Trophoblast cell (in vitro differentiated cells and primary cell): ENCODE data around the gene MMP1.

Experiments used
- DNase-seq, 2 donors: peaks; one replicate each; pipeline ENCODE4 v3.0.0-alpha.2; 2016
- H2AFZ ChIP-seq: 2 replicates; pipeline ENCODE4 v1.6.1; 2013; ENCODE audit warnings: low read length, moderate library complexity, mild to moderate bottlenecking; ENCODE audit not compliant: insufficient read depth, poor library complexity
- H2AK5ac ChIP-seq: 2 replicates; pipeline ENCODE4 v1.6.1; 2013; ENCODE audit warnings: mild to moderate bottlenecking, low read length
- H2BK120ac ChIP-seq: 2 replicates; pipeline ENCODE4 v1.6.1; 2013; ENCODE audit warnings: low read length, mild to moderate bottlenecking, moderate library complexity; ENCODE audit not compliant: insufficient read depth, poor library complexity
- H2BK12ac ChIP-seq: 2 replicates; pipeline ENCODE4 v1.6.1; 2013; ENCODE audit warnings: mild to moderate bottlenecking, low read length, moderate library complexity
- H2BK5ac ChIP-seq: 2 replicates; pipeline ENCODE4 v1.6.1; 2013; ENCODE audit warnings: low read length, low read depth, moderate library complexity, mild to moderate bottlenecking; ENCODE audit not compliant: poor library complexity
- H3K14ac ChIP-seq: 2 replicates; pipeline ENCODE4 v1.6.1; 2013; ENCODE audit warnings: mild to moderate bottlenecking, low read length
- H3K18ac ChIP-seq: 2 replicates; pipeline ENCODE4 v1.6.1; 2013; ENCODE audit warnings: mild to moderate bottlenecking, low read length
- H3K23ac ChIP-seq: 2 replicates; pipeline ENCODE4 v1.6.1; 2013; ENCODE audit warnings: low read length
- H3K27ac ChIP-seq: 2 replicates; pipeline ENCODE4 v1.5.1; 2013; ENCODE audit warnings: low read depth, mild to moderate bottlenecking, inconsistent platforms, low read length, moderate library complexity
- H3K27me3 ChIP-seq: 2 replicates; pipeline ENCODE4 v1.6.1; 2013; ENCODE audit warnings: inconsistent platforms, mild to moderate bottlenecking, low read length, moderate library complexity; ENCODE audit not compliant: insufficient read depth
- H3K36me3 ChIP-seq, 2 experiments: 1 replicate in 1 of 2; 2 replicates in 1 of 2; pipeline ENCODE4 v1.6.1; 2013; ENCODE audit warnings: low read length in 2 of 2, mild to moderate bottlenecking in 2 of 2, moderate library complexity in 1 of 2; ENCODE audit not compliant: insufficient read depth in 2 of 2, control insufficient read depth in 1 of 2
- H3K4ac ChIP-seq: 2 replicates; pipeline ENCODE4 v1.6.1; 2013; ENCODE audit warnings: low read depth, mild to moderate bottlenecking, low read length, moderate library complexity
- H3K4me1 ChIP-seq, 2 experiments: 1 replicate in 1 of 2; 2 replicates in 1 of 2; pipeline ENCODE4 v1.6.1; 2013; ENCODE audit warnings: low read length in 2 of 2, mild to moderate bottlenecking in 2 of 2, moderate library complexity in 1 of 2; ENCODE audit not compliant: insufficient read depth in 2 of 2, control insufficient read depth in 1 of 2
- H3K4me2 ChIP-seq: 2 replicates; pipeline ENCODE4 v1.6.1; 2013; ENCODE audit warnings: inconsistent platforms, mild to moderate bottlenecking, low read length, moderate library complexity
- H3K4me3 ChIP-seq: 2 replicates; pipeline ENCODE4 v1.5.1; 2013; ENCODE audit warnings: mild to moderate bottlenecking, low read depth, low read length, inconsistent platforms
- H3K79me1 ChIP-seq: one replicate; pipeline ENCODE4 v1.6.1; 2013; ENCODE audit warnings: low read length
- H3K79me2 ChIP-seq: 2 replicates; pipeline ENCODE4 v1.6.1; 2013; ENCODE audit warnings: low read length, mild to moderate bottlenecking; ENCODE audit not compliant: control insufficient read depth, insufficient read depth, poor library complexity
- H3K9ac ChIP-seq: 2 replicates; pipeline ENCODE4 v1.6.1; 2013; ENCODE audit warnings: mild to moderate bottlenecking, low read length
- H3K9me3 ChIP-seq: 2 replicates; pipeline ENCODE4 v1.6.1; 2013; ENCODE audit warnings: low read depth, mild to moderate bottlenecking, control low read depth, inconsistent platforms, low read length; ENCODE audit not compliant: insufficient read depth
- H4K12ac ChIP-seq: 2 replicates; pipeline ENCODE4 v1.6.1; 2013; ENCODE audit warnings: low read depth, mild to moderate bottlenecking, low read length, moderate library complexity
- H4K8ac ChIP-seq: 2 replicates; pipeline ENCODE4 v1.6.1; 2013; ENCODE audit warnings: low read depth, mild to moderate bottlenecking, low read length, moderate library complexity
- H4K91ac ChIP-seq: one replicate; pipeline ENCODE4 v1.6.1; 2013; ENCODE audit warnings: low read depth, mild to moderate bottlenecking, low read length, moderate library complexity
- WGBS: extraction: QIAGEN DNeasy Blood & Tissue Kit; methylation state at CpG from one replicate; pipeline ENCODE4 v1.1.7; 2013; ENCODE audit warnings: missing lambda C conversion rate; ENCODE audit not compliant: insufficient read length, insufficient coverage; ENCODE audit errors: extremely low coverage; 5-methylcytosine and 5-hydroxymethylcytosine counted together

The MMP1 gene

GRCh38 chr11:102813484-102813883, 15.5 kb upstream of the MMP1 start:
- H3K79me2 ChIP-seq, result no peaks in the 10 kb centered on the region
- H3K14ac ChIP-seq, result no peak overlapping the region
- H2BK120ac ChIP-seq, result no peak overlapping the region
- no peak overlapping the region for H2AFZ ChIP-seq
- no CpG with 5 or more reads among the region's 1 CpG for WGBS
- H3K18ac ChIP-seq, result no peak overlapping the region
- no peak overlapping the region for H3K27ac ChIP-seq
- no peak overlapping the region for H3K23ac ChIP-seq
- H3K36me3 ChIP-seq, result no peaks in the 10 kb centered on the region
- H2BK12ac ChIP-seq, result no peak overlapping the region
- no peaks in the 10 kb centered on the region for H3K79me1 ChIP-seq
- no peaks in the 10 kb centered on the region for H3K4me1 ChIP-seq
- DNase-seq, result no peak
- no peak overlapping the region for H3K4ac ChIP-seq
- H4K91ac ChIP-seq, result no peak overlapping the region
- no peaks in the 10 kb centered on the region for H3K27me3 ChIP-seq
- H4K8ac ChIP-seq, result no peak overlapping the region
- no peak overlapping the region for H2AK5ac ChIP-seq
- H3K9ac ChIP-seq, result no peak overlapping the region
- H2BK5ac ChIP-seq, result no peak overlapping the region
- no peak overlapping the region for H4K12ac ChIP-seq
- H3K4me2 ChIP-seq, result no peak overlapping the region
- H3K4me3 ChIP-seq, result no peak overlapping the region
- H3K9me3 ChIP-seq, result no peaks in the 10 kb centered on the region

DNA sequence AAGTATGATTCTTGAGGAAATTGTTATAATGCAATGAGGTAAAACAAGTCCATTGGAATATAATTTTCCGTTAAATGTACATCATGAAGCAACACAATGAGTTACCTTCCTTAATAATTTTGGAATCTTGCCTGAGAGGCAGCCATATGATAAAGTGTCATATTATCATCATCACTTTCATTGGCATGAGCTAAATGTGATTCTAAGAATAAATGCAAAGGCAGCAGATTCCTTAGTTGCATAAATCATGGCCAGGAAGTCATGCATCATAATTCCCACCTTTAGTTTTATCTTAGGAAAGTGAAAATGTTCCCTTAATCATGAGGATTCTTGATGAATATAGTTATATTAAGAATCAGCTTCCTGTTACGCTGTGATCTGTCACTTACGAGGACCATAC, 14.2 kb upstream of the MMP1 start:
- Histone ChIP-seq H3K4me2 (no peak overlapping the region), H4K91ac (no peak overlapping the region), H4K8ac (no peak overlapping the region), H3K18ac (no peak overlapping the region), H3K9me3 (peaks cover 2% of the 10 kb centered on the region), H2BK5ac (no peak overlapping the region), H3K14ac (no peak overlapping the region), H4K12ac (no peak overlapping the region), H3K27me3 (no peaks in the 10 kb centered on the region), H2AFZ (no peak overlapping the region), H3K9ac (no peak overlapping the region), H3K4ac (no peak overlapping the region), H3K23ac (no peak overlapping the region), H2BK120ac (no peak overlapping the region), H3K27ac (no peak overlapping the region), H3K79me2 (no peaks in the 10 kb centered on the region), H3K79me1 (peaks cover 2% of the 10 kb centered on the region), H2AK5ac (no peak overlapping the region), H3K36me3 (no peaks in the 10 kb centered on the region), H3K4me3 (no peak overlapping the region), H2BK12ac (no peak overlapping the region), H3K4me1 (peaks cover 0 to 2% of the 10 kb centered on the region in 2 experiments)
- WGBS, result no CpG with 5 or more reads among the region's 3 CpGs
- no peak for DNase-seq

- Histone ChIP-seq H2AFZ (no peak overlapping the region), H2BK120ac (no peak overlapping the region), H4K12ac (no peak overlapping the region), H4K91ac (no peak overlapping the region), H3K9me3 (peaks cover 2% of the 10 kb centered on the region), H3K9ac (no peak overlapping the region), H2BK5ac (no peak overlapping the region), H2AK5ac (no peak overlapping the region), H3K4me2 (no peak overlapping the region), H3K23ac (no peak overlapping the region), H3K4me1 (peaks cover 4 to 5% of the 10 kb centered on the region in 2 experiments), H3K18ac (no peak overlapping the region), H3K27ac (no peak overlapping the region), H3K4ac (no peak overlapping the region), H3K79me1 (peaks cover 4% of the 10 kb centered on the region), H3K27me3 (no peaks in the 10 kb centered on the region), H3K79me2 (no peaks in the 10 kb centered on the region), H3K36me3 (no peaks in the 10 kb centered on the region), H3K4me3 (no peak overlapping the region), H3K14ac (no peak overlapping the region), H4K8ac (no peak overlapping the region), H2BK12ac (peak overlapping the region; percentile 50)
- DNase-seq, result peak in 1 of 2 donors; percentile 54
- no CpG with 5 or more reads among the region's 3 CpGs for WGBS
Observed at GRCh38 chr11:102810950-102811660, 13.1 kb upstream of the MMP1 start.

DNA sequence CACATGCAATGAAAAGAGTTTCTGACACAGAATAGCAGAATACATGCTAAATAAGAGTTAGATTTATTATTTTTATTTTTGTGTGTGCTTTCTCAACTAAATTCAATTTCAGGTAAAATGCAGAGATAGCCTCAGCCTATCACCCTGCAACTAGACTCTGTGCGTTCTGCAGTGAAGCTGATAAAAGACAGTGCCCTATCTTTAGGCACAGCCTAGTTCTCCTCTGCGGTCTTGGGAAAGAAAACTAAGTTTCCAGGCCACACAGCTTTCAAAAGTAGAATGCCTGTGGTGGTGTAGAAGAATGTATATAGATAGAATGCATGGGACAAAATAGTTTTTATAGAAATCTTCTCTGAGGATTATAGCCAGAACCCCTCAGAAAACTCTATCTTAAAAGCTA, 12.0 kb upstream of the MMP1 start:
- Histone ChIP-seq H3K27me3 (no peaks in the 10 kb centered on the region), H3K36me3 (no peaks in the 10 kb centered on the region), H3K9ac (no peak overlapping the region), H2BK5ac (no peak overlapping the region), H4K12ac (no peak overlapping the region), H3K4ac (no peak overlapping the region), H3K14ac (no peak overlapping the region), H3K4me1 (peaks cover 4 to 5% of the 10 kb centered on the region in 2 experiments), H2BK120ac (no peak overlapping the region), H3K4me3 (no peak overlapping the region), H3K9me3 (peaks cover 2% of the 10 kb centered on the region), H2BK12ac (no peak overlapping the region), H3K23ac (no peak overlapping the region), H3K4me2 (no peak overlapping the region), H3K79me1 (peaks cover 4% of the 10 kb centered on the region), H3K79me2 (no peaks in the 10 kb centered on the region), H4K8ac (no peak overlapping the region), H3K27ac (no peak overlapping the region), H2AK5ac (no peak overlapping the region), H4K91ac (no peak overlapping the region), H2AFZ (no peak overlapping the region), H3K18ac (no peak overlapping the region)
- no CpG with 5 or more reads among the region's 2 CpGs for WGBS
- DNase-seq, result no peak
